ENCODE results near the gene CETN1. TPM values are rescaled to one million over a fixed set of nuclear protein-coding genes. Genes with fewer than 3 reads are reported as not detected.

The CETN1 gene
- total and polyA plus RNA-seq, 2 of the 13 experiments (the other 11 are each of a cell fraction or from before 2014, with no cell fraction given), result not detected

DNA sequence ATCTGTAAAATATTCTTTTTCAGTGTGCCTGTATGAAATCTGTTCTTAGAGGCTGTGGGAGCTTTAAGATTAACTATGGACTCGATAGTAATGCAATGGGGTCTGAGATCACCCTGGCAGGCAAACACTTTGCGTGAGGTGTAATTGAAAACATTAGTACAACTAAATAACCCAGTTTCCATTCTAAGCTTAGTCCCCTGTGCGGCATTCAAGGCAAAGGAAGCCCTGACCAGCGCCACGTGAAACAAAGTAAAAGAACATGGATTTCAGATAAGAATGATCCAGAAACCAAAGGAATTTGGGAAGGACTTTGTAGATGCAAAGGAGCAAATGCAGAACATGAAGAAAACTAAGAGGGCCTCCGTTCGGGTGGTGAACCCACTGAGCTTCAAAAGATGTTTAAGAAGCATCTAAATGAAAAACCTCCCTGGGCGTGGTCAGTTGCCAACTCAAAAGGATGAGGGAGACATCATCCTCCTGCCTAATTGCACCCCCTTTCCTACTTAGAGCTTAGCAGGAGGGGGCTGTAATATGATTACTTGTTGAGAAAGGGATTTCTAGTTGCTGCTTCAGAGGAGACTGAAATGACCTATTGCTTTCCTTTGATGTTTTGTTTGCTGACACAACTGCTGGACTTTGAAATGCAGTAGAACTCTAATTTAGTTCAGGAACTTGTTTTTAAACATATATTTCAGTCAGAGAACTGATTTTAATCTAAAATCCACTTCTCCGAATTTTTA is 7.9 kb upstream of the CETN1 start (continued):
- TF ChIP-seq, protein P1, sequence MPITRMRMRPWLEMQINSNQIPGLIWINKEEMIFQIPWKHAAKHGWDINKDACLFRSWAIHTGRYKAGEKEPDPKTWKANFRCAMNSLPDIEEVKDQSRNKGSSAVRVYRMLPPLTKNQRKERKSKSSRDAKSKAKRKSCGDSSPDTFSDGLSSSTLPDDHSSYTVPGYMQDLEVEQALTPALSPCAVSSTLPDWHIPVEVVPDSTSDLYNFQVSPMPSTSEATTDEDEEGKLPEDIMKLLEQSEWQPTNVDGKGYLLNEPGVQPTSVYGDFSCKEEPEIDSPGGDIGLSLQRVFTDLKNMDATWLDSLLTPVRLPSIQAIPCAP (CRISPR knock-in tag; IDR thresholded peaks at IDR 0.05; ENCODE audit: low read depth), result no peak
- TF ChIP-seq CEBPG (CRISPR knock-in tag; IDR thresholded peaks at IDR 0.05) (0 out of 2 replicates have a peak, but pooled peaks have one; percentile 16), MTF2 (CRISPR knock-in tag; IDR thresholded peaks at IDR 0.05; ENCODE audit: borderline replicate concordance) (no peak), TMF1 (CRISPR knock-in tag; IDR thresholded peaks at IDR 0.05; ENCODE audit: low read depth) (no peak), RARA (CRISPR knock-in tag; IDR thresholded peaks at IDR 0.05) (peak; percentile 55; the same call in 1 of the 2 replicates), ZNF570 (CRISPR knock-in tag; IDR thresholded peaks at IDR 0.05; ENCODE audit: borderline replicate concordance) (no peak), SIX1 (CRISPR knock-in tag; IDR thresholded peaks at IDR 0.05; ENCODE audit: borderline replicate concordance) (peak; percentile 72), ZNF75D (CRISPR knock-in tag; IDR thresholded peaks at IDR 0.05; ENCODE audit: borderline replicate concordance) (no peak), ZMYM3 (CRISPR knock-in tag; IDR thresholded peaks at IDR 0.05) (no peak), HHEX (CRISPR knock-in tag; IDR thresholded peaks at IDR 0.05) (no peak), THAP11 (CRISPR knock-in tag; IDR thresholded peaks at IDR 0.05) (peak; percentile 14; the same call in 1 of the 2 replicates), HMG20A (CRISPR knock-in tag; IDR thresholded peaks at IDR 0.05; ENCODE audit: borderline replicate concordance) (peak; percentile 68), ZNF296 (CRISPR knock-in tag; conservative IDR thresholded peaks at IDR 0.05) (no peak), PCBP1 (IDR thresholded peaks at IDR 0.05; ENCODE audit: borderline replicate concordance, low read depth, low read length) (no peak), ZNF3 (CRISPR knock-in tag; IDR thresholded peaks at IDR 0.05) (no peak), ZNF224 (CRISPR knock-in tag; IDR thresholded peaks at IDR 0.05) (no peak)
- TF ChIP-seq, protein P2, sequence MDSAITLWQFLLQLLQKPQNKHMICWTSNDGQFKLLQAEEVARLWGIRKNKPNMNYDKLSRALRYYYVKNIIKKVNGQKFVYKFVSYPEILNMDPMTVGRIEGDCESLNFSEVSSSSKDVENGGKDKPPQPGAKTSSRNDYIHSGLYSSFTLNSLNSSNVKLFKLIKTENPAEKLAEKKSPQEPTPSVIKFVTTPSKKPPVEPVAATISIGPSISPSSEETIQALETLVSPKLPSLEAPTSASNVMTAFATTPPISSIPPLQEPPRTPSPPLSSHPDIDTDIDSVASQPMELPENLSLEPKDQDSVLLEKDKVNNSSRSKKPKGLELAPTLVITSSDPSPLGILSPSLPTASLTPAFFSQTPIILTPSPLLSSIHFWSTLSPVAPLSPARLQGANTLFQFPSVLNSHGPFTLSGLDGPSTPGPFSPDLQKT (CRISPR knock-in tag; IDR thresholded peaks at IDR 0.05; ENCODE audit: borderline replicate concordance), result no peak
- TF ChIP-seq, protein P3, sequence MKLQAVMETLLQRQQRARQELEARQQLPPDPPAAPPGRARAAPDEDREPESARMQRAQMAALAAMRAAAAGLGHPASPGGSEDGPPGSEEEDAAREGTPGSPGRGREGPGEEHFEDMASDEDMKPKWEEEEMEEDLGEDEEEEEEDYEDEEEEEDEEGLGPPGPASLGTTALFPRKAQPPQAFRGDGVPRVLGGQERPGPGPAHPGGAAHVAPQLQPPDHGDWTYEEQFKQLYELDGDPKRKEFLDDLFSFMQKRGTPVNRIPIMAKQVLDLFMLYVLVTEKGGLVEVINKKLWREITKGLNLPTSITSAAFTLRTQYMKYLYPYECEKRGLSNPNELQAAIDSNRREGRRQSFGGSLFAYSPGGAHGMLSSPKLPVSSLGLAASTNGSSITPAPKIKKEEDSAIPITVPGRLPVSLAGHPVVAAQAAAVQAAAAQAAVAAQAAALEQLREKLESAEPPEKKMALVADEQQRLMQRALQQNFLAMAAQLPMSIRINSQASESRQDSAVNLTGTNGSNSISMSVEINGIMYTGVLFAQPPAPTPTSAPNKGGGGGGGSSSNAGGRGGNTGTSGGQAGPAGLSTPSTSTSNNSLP (IDR thresholded peaks at IDR 0.05; ENCODE audit: low read depth, low read length), result no peak
- TF ChIP-seq, protein P4, sequence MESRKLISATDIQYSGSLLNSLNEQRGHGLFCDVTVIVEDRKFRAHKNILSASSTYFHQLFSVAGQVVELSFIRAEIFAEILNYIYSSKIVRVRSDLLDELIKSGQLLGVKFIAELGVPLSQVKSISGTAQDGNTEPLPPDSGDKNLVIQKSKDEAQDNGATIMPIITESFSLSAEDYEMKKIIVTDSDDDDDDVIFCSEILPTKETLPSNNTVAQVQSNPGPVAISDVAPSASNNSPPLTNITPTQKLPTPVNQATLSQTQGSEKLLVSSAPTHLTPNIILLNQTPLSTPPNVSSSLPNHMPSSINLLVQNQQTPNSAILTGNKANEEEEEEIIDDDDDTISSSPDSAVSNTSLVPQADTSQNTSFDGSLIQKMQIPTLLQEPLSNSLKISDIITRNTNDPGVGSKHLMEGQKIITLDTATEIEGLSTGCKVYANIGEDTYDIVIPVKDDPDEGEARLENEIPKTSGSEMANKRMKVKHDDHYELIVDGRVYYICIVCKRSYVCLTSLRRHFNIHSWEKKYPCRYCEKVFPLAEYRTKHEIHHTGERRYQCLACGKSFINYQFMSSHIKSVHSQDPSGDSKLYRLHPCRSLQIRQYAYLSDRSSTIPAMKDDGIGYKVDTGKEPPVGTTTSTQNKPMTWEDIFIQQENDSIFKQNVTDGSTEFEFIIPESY (CRISPR knock-in tag; IDR thresholded peaks at IDR 0.05), result no peak
- TF ChIP-seq, protein P5, sequence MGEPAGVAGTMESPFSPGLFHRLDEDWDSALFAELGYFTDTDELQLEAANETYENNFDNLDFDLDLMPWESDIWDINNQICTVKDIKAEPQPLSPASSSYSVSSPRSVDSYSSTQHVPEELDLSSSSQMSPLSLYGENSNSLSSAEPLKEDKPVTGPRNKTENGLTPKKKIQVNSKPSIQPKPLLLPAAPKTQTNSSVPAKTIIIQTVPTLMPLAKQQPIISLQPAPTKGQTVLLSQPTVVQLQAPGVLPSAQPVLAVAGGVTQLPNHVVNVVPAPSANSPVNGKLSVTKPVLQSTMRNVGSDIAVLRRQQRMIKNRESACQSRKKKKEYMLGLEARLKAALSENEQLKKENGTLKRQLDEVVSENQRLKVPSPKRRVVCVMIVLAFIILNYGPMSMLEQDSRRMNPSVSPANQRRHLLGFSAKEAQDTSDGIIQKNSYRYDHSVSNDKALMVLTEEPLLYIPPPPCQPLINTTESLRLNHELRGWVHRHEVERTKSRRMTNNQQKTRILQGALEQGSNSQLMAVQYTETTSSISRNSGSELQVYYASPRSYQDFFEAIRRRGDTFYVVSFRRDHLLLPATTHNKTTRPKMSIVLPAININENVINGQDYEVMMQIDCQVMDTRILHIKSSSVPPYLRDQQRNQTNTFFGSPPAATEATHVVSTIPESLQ (CRISPR knock-in tag; conservative IDR thresholded peaks at IDR 0.05), result no peak
- TF ChIP-seq, protein P6, sequence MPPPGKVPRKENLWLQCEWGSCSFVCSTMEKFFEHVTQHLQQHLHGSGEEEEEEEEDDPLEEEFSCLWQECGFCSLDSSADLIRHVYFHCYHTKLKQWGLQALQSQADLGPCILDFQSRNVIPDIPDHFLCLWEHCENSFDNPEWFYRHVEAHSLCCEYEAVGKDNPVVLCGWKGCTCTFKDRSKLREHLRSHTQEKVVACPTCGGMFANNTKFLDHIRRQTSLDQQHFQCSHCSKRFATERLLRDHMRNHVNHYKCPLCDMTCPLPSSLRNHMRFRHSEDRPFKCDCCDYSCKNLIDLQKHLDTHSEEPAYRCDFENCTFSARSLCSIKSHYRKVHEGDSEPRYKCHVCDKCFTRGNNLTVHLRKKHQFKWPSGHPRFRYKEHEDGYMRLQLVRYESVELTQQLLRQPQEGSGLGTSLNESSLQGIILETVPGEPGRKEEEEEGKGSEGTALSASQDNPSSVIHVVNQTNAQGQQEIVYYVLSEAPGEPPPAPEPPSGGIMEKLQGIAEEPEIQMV (CRISPR knock-in tag; IDR thresholded peaks at IDR 0.05; ENCODE audit: low read depth), result no peak

Data from HepG2 (cell line).